ENCODE results near the gene TFPI. TPM values are rescaled to one million over a fixed set of nuclear protein-coding genes. Genes with fewer than 3 reads are reported as not detected.
"Not testable (repeated sequence)": the region's sequence is repeated elsewhere in the genome, so short reads cannot be mapped to it uniquely, and the experiment has no call there.

TFPI gene
- total and polyA plus RNA-seq, 2 experiments from 2014 or later = 6.6 to 8.8 TPM

- no peak for DNase-seq (ENCODE audit: low read depth in 1 of 2, low spot score in 1 of 2)
- TF ChIP-seq CTCF (IDR thresholded peaks at IDR 0.05; ENCODE audit: low read depth, low read length) = no peak
- H3K27ac ChIP-seq = no peak overlapping the region
- no peak overlapping the region for H3K4me3 ChIP-seq
- no peaks in the 10 kb centered on the region for H3K4me1 ChIP-seq (ENCODE audit: low read depth)
- H3K27me3 ChIP-seq = no peaks in the 10 kb centered on the region
- no peaks in the 10 kb centered on the region for H3K9me3 ChIP-seq (ENCODE audit: low read depth)
- no peaks in the 10 kb centered on the region for H3K36me3 ChIP-seq
Observed at GRCh38 chr2:187543488-187543887, 10.7 kb downstream of the TFPI start.

- Histone ChIP-seq H3K4me3 (no peak overlapping the region), H3K4me1 (ENCODE audit: low read depth) (no peaks in the 10 kb centered on the region), H3K27ac (no peak overlapping the region), H3K27me3 (no peaks in the 10 kb centered on the region), H3K9me3 (ENCODE audit: low read depth) (no peaks in the 10 kb centered on the region), H3K36me3 (no peaks in the 10 kb centered on the region)
- DNase-seq (ENCODE audit: low read depth in 1 of 2, low spot score in 1 of 2) = no peak
- TF ChIP-seq CTCF (IDR thresholded peaks at IDR 0.05; ENCODE audit: low read depth, low read length) = no peak
Observed at GRCh38 chr2:187542123-187542522, 12.1 kb downstream of the TFPI start.

GRCh38 chr2:187541086-187542085 lies 12.8 kb downstream of the TFPI start:
- Histone ChIP-seq H3K4me1 (ENCODE audit: low read depth) (no peaks in the 10 kb centered on the region), H3K4me3 (no peak overlapping the region), H3K36me3 (no peaks in the 10 kb centered on the region), H3K9me3 (ENCODE audit: low read depth) (no peaks in the 10 kb centered on the region), H3K27me3 (no peaks in the 10 kb centered on the region), H3K27ac (no peak overlapping the region)
- TF ChIP-seq CTCF (IDR thresholded peaks at IDR 0.05; ENCODE audit: low read depth, low read length) = no peak
- peak in 1 of 2 donors; percentile 95 for DNase-seq (ENCODE audit: low read depth in 1 of 2, low spot score in 1 of 2)

GRCh38 chr2:187538222-187538621 lies 16.0 kb downstream of the TFPI start:
- H3K9me3 ChIP-seq (ENCODE audit: low read depth); DNase-seq (ENCODE audit: low read depth in 1 of 2, low spot score in 1 of 2); H3K4me1 ChIP-seq (ENCODE audit: low read depth); H3K4me3 ChIP-seq; H3K36me3 ChIP-seq; H3K27me3 ChIP-seq; H3K27ac ChIP-seq: not testable (repeated sequence)

- H3K36me3 ChIP-seq; H3K27ac ChIP-seq; H3K4me1 ChIP-seq (ENCODE audit: low read depth); DNase-seq (ENCODE audit: low read depth in 1 of 2, low spot score in 1 of 2); H3K9me3 ChIP-seq (ENCODE audit: low read depth); H3K27me3 ChIP-seq; H3K4me3 ChIP-seq: not testable (repeated sequence)
Observed at GRCh38 chr2:187535381-187535780, 18.9 kb downstream of the TFPI start.

- H3K27ac ChIP-seq = no peak overlapping the region
- no peak overlapping the region for H3K4me3 ChIP-seq
- H3K36me3 ChIP-seq = no peaks in the 10 kb centered on the region
- no peak for DNase-seq (ENCODE audit: low read depth in 1 of 2, low spot score in 1 of 2)
- TF ChIP-seq CTCF (IDR thresholded peaks at IDR 0.05; ENCODE audit: low read depth, low read length) = no peak
- no peaks in the 10 kb centered on the region for H3K4me1 ChIP-seq (ENCODE audit: low read depth)
- no peaks in the 10 kb centered on the region for H3K27me3 ChIP-seq
- no peaks in the 10 kb centered on the region for H3K9me3 ChIP-seq (ENCODE audit: low read depth)
Observed at GRCh38 chr2:187532333-187533120, 21.7 kb downstream of the TFPI start.

Data from cardiac muscle cell (in vitro differentiated cells and primary cell).